ENCODE results near the gene RNF213.

DNA sequence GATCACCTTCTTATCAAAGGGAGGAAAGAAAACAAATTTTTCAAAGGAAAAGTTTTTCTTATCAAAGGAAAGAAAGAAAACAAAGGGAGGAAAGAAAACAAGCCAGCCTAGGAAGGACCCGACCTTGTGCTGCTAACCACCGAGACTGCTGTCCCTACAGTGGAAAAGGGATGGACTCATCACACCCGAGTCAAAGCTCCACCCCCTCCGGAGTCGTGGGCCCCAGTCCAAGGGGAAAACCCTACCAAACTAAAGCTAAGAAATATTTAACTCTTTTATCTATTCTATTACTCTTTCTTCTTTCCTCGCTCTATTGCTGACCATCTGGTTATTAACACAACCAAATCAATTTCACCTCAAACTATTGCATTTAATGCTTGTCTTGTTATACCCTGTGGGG lies 148.2 kb downstream of the RNF213 start:
- TF ChIP-seq, protein P1, sequence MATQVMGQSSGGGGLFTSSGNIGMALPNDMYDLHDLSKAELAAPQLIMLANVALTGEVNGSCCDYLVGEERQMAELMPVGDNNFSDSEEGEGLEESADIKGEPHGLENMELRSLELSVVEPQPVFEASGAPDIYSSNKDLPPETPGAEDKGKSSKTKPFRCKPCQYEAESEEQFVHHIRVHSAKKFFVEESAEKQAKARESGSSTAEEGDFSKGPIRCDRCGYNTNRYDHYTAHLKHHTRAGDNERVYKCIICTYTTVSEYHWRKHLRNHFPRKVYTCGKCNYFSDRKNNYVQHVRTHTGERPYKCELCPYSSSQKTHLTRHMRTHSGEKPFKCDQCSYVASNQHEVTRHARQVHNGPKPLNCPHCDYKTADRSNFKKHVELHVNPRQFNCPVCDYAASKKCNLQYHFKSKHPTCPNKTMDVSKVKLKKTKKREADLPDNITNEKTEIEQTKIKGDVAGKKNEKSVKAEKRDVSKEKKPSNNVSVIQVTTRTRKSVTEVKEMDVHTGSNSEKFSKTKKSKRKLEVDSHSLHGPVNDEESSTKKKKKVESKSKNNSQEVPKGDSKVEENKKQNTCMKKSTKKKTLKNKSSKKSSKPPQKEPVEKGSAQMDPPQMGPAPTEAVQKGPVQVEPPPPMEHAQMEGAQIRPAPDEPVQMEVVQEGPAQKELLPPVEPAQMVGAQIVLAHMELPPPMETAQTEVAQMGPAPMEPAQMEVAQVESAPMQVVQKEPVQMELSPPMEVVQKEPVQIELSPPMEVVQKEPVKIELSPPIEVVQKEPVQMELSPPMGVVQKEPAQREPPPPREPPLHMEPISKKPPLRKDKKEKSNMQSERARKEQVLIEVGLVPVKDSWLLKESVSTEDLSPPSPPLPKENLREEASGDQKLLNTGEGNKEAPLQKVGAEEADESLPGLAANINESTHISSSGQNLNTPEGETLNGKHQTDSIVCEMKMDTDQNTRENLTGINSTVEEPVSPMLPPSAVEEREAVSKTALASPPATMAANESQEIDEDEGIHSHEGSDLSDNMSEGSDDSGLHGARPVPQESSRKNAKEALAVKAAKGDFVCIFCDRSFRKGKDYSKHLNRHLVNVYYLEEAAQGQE (IDR thresholded peaks at IDR 0.05; ENCODE audit: insufficient replicate concordance, low read depth), result no peak
- no peak for TF ChIP-seq GABPA (IDR thresholded peaks at IDR 0.05; ENCODE audit: low read depth)
